Measurements from ENCODE around the gene PPIP5K2. TPM values are rescaled to one million over a fixed set of nuclear protein-coding genes. Genes with fewer than 3 reads are reported as not detected.

The PPIP5K2 gene
- total and polyA plus RNA-seq, 12 donors: 16.1 to 86.5 (median 45.9) TPM

Other genes starting within 250 kb of the PPIP5K2 start
- gene GIN1, start 163 bp upstream of the PPIP5K2 start, total RNA-seq: 10 to 100 TPM in 4 of 9 donors, 1 to 10 TPM in 5; 3.2 to 22.0 (median 9.2) TPM
- gene GIN1, start 163 bp upstream of the PPIP5K2 start, polyA plus RNA-seq: 10 to 100 TPM in 1 of 3 donors, 1 to 10 TPM in 2; 3.8 to 16.1 (median 6.4) TPM
- 10 to 100 TPM in 2 of 9 donors, 1 to 10 TPM in 7; 1.9 to 19.9 (median 6.9) TPM for gene MACIR, start 138.5 kb downstream of the PPIP5K2 start, total RNA-seq
- gene MACIR, start 138.5 kb downstream of the PPIP5K2 start, polyA plus RNA-seq: 1 to 10 TPM; 3.4 to 7.2 (median 3.7) TPM